Skin epidermis (tissue), 12 donors: ENCODE measurements around the gene KLK7.
A peak's percentile ranks its signal among the peaks of the same experiment; 100 is the strongest.

Source experiments
- H3K27ac ChIP-seq, 21 experiments: fragments of 200-600 bp; sonication (generic) in 11 of 21; one replicate each; pipeline ENCODE4 v1.5.0; 2020; ENCODE audit warnings: mild to moderate bottlenecking in 3 of 21, inconsistent platforms in 2 of 21, moderate library complexity in 2 of 21
- H3K4me3 ChIP-seq, 7 experiments: fragments of 200-600 bp; sonication (generic) in 2 of 7; one replicate each; pipeline ENCODE4 v1.5.0; 2020; ENCODE audit warnings: inconsistent platforms in 2 of 7, mild to moderate bottlenecking in 2 of 7, moderate library complexity in 1 of 7

The KLK7 gene

DNA sequence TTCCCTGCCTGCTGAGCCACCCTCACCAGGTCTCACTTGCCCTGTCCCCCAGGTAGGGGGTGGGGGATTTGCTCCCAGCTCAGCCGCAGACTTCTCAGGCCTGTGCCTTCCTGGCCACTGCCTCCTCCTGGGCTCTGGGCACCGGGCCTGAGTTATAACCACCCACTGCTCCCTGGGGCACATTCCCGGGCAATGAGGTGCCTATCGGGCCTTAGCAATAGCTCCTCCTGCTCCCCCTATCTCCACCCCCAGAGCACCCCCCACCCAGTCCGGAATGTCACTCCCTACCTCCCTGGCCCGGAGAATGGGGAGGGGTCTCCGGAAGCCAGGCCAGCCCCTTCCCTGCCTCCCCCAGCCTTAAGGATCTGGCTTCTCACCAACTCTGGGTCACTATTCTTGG, 30.8 kb downstream of the KLK7 start, which contains the start of gene KLK5:
Gene KLK5 (minus strand): TSS at position 129 of the 400 bp plus-strand sequence. CDS start 381 bp downstream, outside the sequence.
- H3K27ac ChIP-seq, result peak within 1 kb of the TSS in 16 of 21 experiments; percentile 19 to 75 (median 52)

DNA sequence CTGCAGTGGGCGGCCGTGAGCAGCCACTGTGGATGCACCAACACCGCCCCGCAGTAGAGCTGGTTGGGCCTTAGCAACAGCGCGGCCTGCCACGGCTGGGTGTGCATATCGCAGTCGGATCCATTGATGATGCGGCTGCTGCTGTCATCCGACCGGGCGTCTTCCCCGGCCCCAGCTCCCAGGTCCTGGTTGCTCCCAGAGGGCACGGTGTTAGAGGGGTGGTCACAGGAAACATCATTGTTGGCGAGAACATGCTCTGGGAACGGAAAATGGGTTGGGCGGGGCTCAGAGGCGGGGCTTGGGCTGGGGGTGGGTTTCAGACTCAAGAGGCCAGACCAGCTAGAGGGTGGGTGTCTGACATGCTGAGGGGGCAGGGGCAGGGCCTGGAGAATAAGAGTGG, 33.9 kb downstream of the KLK7 start:
- H3K4me3 ChIP-seq, result no peak overlapping the region
- no peak overlapping the region for H3K27ac ChIP-seq

More for the DNA sequence above, 30.8 kb downstream of the KLK7 start, which contains the start of gene KLK5:
- peak within 1 kb of the TSS in 6 of 7 experiments; percentile 10 to 37 (median 22) for H3K4me3 ChIP-seq

DNA sequence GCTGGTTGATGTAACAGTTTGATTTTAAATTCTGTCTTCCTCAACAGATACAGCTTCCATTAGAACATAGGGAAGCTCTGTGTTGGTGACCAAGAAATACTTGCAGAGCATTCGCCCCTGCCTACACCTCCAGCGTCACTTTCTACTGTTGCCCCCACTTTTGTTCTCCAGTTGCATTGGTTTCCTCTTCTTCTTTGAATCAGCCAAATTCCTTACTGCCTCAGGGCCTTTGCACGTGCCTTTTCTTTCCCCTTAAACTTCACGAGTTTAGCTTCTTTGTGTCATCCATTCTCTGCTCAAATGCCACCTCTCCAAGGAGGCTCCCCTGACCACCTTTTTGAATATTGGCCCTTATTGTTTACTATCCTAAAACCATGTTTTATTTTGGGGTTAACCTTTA, 36.6 kb downstream of the KLK7 start:
- Histone ChIP-seq H3K27ac (no peak overlapping the region), H3K4me3 (no peak overlapping the region)

DNA sequence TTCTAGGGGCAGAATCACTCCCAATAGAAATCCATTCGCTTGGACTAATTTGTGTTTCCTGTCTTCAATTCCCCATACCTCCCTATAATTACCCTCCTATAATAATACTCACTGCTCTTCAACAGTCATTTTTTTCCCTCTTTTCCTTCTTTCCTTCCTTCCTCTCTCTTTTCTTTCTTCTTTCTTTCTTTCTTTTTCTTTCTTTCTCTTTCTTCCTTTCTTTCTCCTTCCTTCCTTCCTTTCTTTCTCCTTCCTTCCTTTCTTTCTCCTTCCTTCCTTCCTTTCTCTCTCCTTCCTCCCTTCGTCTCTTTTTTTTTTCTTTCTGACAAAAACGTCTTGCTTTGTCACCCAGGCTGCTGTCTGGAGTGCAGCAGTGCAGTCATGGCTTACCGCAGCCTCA, 38.9 kb downstream of the KLK7 start:
- no peak overlapping the region for H3K4me3 ChIP-seq
- H3K27ac ChIP-seq, result no peak overlapping the region

DNA sequence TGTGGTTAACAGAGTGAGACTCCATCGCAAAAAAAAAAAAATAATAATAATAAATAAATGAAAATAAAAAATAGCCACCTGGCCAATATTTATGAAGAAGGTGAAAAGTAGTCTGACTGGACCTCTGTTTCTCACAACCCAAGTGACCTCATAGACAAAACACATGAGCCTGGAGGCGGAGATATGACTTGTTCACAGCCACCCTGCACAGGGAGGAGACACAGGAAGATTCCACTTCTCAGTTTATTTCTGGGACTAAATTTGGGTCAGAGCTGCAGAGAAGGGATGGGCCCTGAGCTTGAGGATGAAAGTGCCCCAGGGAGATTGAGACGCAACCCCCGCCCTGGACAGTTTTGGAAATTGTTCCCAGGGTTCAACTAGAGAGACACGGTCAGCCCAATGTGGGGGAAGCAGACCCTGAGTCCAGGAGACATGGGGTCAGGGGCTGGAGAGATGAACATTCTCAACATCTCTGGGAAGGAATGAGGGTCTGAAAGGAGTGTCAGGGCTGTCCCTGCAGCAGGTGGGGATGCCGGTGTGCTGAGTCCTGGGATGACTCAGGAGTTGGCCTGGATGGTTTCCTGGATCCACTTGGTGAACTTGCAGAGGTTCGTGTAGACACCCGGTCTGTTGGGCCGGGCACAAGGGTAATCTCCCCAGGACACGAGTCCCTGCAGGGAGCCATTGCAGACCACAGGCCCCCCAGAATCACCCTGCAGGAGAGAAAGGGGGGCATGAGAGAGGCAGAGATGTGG, 40.5 kb downstream of the KLK7 start:
- Histone ChIP-seq H3K4me3 (no peak overlapping the region), H3K27ac (no peak overlapping the region)

DNA sequence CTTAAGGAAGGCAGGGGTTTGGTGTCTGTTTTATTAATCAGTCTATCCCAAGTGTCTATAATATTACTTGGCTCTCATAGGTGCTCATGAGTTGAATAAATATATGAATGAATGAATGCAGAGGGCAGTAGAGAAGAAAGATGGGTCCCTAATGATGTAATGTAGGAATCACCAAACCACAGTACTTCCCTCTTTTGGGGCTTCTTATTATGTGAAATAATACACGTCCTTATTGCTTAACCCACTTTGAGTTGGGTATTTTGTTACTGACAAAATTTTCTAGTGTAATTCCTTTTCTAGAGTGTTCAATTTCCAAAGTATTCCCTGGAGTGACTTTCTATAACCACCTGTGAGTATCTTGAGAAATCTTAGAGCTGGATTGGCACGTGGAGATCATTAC, 44.1 kb downstream of the KLK7 start:
- Histone ChIP-seq H3K4me3 (no peak overlapping the region), H3K27ac (no peak overlapping the region)

DNA sequence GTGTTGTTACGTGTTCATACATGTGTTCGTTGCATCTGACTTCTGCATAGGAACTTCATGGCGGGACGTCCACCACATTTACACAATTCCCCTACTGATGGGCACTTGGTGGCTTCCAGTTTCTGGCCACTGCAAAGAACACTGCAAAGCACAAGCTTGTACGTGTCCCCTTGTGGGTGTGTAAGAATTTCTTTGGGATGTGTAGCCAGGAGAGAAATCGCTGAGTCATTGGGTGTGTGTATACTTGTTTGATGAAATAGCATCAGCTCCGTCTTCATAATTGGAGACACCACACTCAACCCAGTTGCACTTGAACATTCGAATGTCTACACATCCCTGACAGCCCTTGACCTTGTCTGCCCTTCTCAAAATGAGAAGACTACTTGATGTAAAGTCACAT, 50.1 kb downstream of the KLK7 start:
- Histone ChIP-seq H3K4me3 (no peak overlapping the region), H3K27ac (peak overlapping the region in 11 of 21 experiments; percentile 14 to 74 (median 43))

DNA sequence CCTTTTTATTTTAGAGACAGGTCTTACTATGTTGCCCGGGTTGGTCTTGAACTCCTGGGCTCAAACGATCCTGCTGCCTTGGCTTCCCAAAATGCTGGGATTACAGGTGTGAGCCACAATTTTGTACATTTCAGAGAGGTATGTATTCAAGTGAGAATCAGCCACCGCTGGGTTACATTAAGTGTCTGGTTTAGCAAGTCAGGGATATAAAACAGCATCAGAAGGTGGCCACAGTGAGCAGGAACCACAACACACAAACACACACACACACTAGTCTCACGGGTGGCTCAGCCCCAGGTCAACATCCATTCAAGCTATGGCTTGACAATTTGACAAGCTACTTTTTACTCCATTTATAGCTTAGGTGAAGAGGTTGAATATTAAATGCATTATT, 51.0 kb downstream of the KLK7 start:
- Histone ChIP-seq H3K27ac (peak overlapping the region in 14 of 21 experiments; percentile 14 to 74 (median 45)), H3K4me3 (no peak overlapping the region)

DNA sequence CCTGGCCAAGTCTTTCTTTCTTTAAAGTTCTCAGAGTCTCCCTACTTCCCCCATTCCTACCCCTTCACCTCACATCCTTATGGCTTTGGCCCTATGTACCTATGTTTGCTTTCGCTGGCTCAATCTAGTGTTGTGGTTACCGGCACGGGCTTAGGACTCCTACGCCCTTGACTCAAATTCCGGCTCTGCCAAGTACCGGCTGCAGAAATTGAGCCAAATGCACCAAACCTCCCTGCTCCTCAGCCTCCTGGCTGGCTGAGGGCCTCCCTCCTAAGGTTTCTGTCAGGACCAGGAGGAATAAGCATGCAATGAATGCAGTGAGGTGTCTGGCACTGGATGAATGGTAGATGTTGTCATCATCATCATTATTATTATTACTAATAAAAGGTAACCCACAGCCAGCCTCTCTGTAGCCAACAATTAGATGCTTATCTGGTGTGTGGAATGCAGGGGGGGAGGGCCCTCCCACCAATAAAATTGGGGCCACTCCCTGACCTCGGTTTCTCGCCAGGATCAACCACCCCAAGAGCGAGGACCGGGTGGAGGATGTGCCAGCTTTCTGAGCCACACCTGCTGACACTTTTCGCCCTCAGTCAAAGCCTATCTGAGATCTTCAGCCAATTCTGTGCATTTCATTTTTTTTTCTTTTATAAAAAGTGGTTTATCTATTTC, 51.6 kb downstream of the KLK7 start:
- H3K4me3 ChIP-seq, result no peak overlapping the region
- H3K27ac ChIP-seq, result peak overlapping the region in 14 of 21 experiments; percentile 14 to 74 (median 45)

DNA sequence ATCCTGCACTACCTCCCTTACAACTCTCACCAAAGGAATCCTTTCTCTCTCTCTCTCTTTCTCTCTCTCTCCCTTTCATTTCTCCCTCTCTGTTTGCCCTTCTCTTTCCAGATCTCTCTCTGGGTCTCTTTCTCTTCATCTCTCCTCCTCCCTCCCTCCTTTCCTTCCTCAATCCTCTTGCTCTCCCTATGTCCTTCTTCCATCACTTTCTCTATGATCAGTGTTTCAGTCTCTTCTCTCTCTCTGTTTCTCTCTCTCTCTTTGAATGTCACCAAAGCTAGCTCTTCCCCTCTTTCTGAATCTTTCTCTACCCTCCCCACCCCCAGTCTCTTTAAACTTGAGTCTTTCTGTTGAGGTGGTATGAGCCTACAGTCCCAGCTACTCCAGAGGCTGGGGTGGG, 52.7 kb downstream of the KLK7 start:
- H3K27ac ChIP-seq, result no peak overlapping the region

DNA sequence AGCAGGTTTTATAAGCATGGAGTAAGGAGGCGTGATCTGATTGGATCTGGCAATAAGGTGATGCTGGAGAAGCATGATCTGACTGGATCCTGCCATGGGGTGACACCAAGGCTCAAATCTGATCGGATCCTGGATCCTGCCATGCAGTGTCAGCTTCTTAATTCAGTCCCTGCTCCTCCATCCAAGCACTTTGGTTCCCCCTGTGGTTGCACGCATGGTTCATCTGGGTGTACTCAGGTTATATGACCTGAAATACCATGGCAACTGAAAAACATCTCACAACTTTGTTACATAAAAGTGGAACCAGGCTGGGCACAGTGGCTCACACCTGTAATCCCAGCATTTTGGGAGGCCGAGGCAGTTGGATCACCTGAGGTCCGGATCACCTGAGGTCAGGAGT, 54.9 kb downstream of the KLK7 start:
- Histone ChIP-seq H3K4me3 (no peak overlapping the region), H3K27ac (no peak overlapping the region)

More for the DNA sequence above, 52.7 kb downstream of the KLK7 start:
- H3K4me3 ChIP-seq, result no peak overlapping the region
